GM13977 (cell line): ENCODE results near the gene ZMAT5.

ENCODE experiments used
- DNase-seq: peaks from one replicate; pipeline ENCODE4 v3.0.0; 2012; ENCODE audit warnings: low spot score
- CTCF ChIP-seq: IDR thresholded peaks from 2 replicates; pipeline ENCODE4 v1.5.1; 2012; ENCODE audit warnings: mild to moderate bottlenecking, control low read depth; ENCODE audit not compliant: insufficient read depth; ENCODE audit errors: extremely low read depth, missing control alignments
- in situ Hi-C: fragments of 300-500 bp; cut with MboI; formaldehyde crosslinking; loops from one replicate; pipeline ENCODE4 v1.12.0; 2022; ENCODE audit warnings: low sequenced_read_pairs, low pct_unique_long_range_greater_than_20kb, mixed read lengths, inconsistent platforms; ENCODE audit not compliant: unreplicated experiment

The ZMAT5 gene

GRCh38 chr22:29715705-29716104 lies 51.1 kb downstream of the ZMAT5 start:
- in situ Hi-C loops: no loop called here
- no peak for TF ChIP-seq CTCF
- DNase-seq: no peak

GRCh38 chr22:29715240-29715639 lies 51.6 kb downstream of the ZMAT5 start:
- no peak for DNase-seq
- in situ Hi-C loops: no loop called here
- TF ChIP-seq CTCF: no peak

- in situ Hi-C loops: no loop called here
- DNase-seq: no peak
- TF ChIP-seq CTCF: no peak
Observed at GRCh38 chr22:29713156-29713727, 53.6 kb downstream of the ZMAT5 start.

GRCh38 chr22:29712119-29712518 lies 54.7 kb downstream of the ZMAT5 start:
- in situ Hi-C loops: no loop called here
- no peak for TF ChIP-seq CTCF
- DNase-seq: no peak

GRCh38 chr22:29710922-29711593 lies 55.7 kb downstream of the ZMAT5 start:
- in situ Hi-C loops: no loop called here
- TF ChIP-seq CTCF: no peak
- no peak for DNase-seq

GRCh38 chr22:29710193-29710592 lies 56.6 kb downstream of the ZMAT5 start:
- TF ChIP-seq CTCF: no peak
- in situ Hi-C loops: no loop called here
- DNase-seq: no peak
